HG03575 (cell line): Measurements from ENCODE around the gene HOXD9.

Source experiments
- ATAC-seq: cut with Tn5 transposase; IDR thresholded peaks from one replicate; pipeline ENCODE4 v1.9.1; 2021; ENCODE audit not compliant: unreplicated experiment, insufficient number of reproducible peaks, low FRiP score; ENCODE audit errors: extremely low read depth

The HOXD9 gene

GRCh38 chr2:176120364-176121189 is 1.9 kb upstream of the HOXD9 start:
- no peak for ATAC-seq

- ATAC-seq: no peak
These were observed 1.1 kb upstream of the HOXD9 start for GRCh38 chr2:176121190-176122051.

GRCh38 chr2:176122052-176122682 is 352 bp upstream of the HOXD9 start:
- no peak for ATAC-seq

- no peak for ATAC-seq
These were observed 1.0 kb downstream of the HOXD9 start for GRCh38 chr2:176123411-176124109.

GRCh38 chr2:176124110-176124946 is 1.8 kb downstream of the HOXD9 start:
- no peak for ATAC-seq

- no peak for ATAC-seq
These were observed 2.6 kb downstream of the HOXD9 start for GRCh38 chr2:176124947-176125771.

GRCh38 chr2:176125772-176126054 is 3.2 kb downstream of the HOXD9 start:
- ATAC-seq: no peak

- ATAC-seq: no peak
These were observed 4.6 kb downstream of the HOXD9 start for GRCh38 chr2:176126929-176127773.

GRCh38 chr2:176127774-176128072 is 5.2 kb downstream of the HOXD9 start:
- ATAC-seq: no peak

GRCh38 chr2:176128172-176128981 is 5.9 kb downstream of the HOXD9 start:
- no peak for ATAC-seq

- no peak for ATAC-seq
These were observed 6.7 kb downstream of the HOXD9 start, which contains the start of gene HOXD8 for GRCh38 chr2:176128982-176129796. Gene HOXD8, plus strand, starts transcription at chr2:176129705. Its CDS starts 662 bp downstream, at chr2:176130367.

GRCh38 chr2:176129813-176130146 is 7.3 kb downstream of the HOXD9 start:
- ATAC-seq: no peak

GRCh38 chr2:176130147-176130956 is 7.8 kb downstream of the HOXD9 start:
- no peak for ATAC-seq

- no peak for ATAC-seq
These were observed 8.7 kb downstream of the HOXD9 start for GRCh38 chr2:176130957-176131847.
